ENCODE results near the gene TRPC4AP.

DNA sequence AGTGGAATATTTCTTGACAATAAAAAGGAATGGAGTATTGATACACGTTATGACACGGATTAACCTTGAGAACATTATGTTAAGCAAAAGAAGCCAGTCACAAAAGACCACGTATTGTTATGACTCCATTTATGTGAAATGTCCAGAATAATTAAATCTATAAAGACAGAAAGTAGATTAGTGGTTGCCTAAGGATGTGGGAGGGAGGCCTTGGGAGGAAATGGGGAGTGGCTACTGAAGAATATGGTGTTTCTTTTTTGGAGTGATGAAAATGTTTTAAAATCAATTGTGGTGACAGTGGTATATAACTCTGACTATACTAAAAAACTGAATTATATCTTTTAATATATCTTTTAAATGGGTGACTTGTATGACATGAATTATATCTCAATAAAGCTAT is 30.1 kb downstream of the TRPC4AP start:
- TF ChIP-seq, protein P1, sequence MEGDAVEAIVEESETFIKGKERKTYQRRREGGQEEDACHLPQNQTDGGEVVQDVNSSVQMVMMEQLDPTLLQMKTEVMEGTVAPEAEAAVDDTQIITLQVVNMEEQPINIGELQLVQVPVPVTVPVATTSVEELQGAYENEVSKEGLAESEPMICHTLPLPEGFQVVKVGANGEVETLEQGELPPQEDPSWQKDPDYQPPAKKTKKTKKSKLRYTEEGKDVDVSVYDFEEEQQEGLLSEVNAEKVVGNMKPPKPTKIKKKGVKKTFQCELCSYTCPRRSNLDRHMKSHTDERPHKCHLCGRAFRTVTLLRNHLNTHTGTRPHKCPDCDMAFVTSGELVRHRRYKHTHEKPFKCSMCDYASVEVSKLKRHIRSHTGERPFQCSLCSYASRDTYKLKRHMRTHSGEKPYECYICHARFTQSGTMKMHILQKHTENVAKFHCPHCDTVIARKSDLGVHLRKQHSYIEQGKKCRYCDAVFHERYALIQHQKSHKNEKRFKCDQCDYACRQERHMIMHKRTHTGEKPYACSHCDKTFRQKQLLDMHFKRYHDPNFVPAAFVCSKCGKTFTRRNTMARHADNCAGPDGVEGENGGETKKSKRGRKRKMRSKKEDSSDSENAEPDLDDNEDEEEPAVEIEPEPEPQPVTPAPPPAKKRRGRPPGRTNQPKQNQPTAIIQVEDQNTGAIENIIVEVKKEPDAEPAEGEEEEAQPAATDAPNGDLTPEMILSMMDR (IDR thresholded peaks at IDR 0.05), result no peak
- TF ChIP-seq POLR2A (IDR thresholded peaks at IDR 0.05), result no peak
